Neural progenitor cell (in vitro differentiated cells): ENCODE data around the gene EXD3. TPM values are rescaled to one million over a fixed set of nuclear protein-coding genes. Genes with fewer than 3 reads are reported as not detected.
A peak's percentile ranks its signal among the peaks of the same experiment; 100 is the strongest.

ENCODE experiments used
- DNase-seq: peaks from one replicate; pipeline ENCODE4 v3.0.0-alpha.2; 2016; ENCODE audit warnings: low spot score
- H2AFZ ChIP-seq: fragments of 200-600 bp; sonication (generic); replicated peaks from 2 replicates; pipeline ENCODE4 v1.6.1; 2016; ENCODE audit warnings: antibody characterized with exemption
- H3F3A ChIP-seq: fragments of 200-600 bp; sonication (generic); 2 replicates; pipeline ENCODE4 v1.6.1; 2016; ENCODE audit warnings: antibody characterized with exemption, low read depth
- H3K27ac ChIP-seq: fragments of 200-600 bp; sonication (generic); 2 replicates; pipeline ENCODE4 v1.5.1; 2016; ENCODE audit warnings: mild to moderate bottlenecking
- H3K27me3 ChIP-seq: fragments of 200-600 bp; sonication (generic); 2 replicates; pipeline ENCODE4 v1.6.1; 2016; ENCODE audit warnings: mild to moderate bottlenecking, moderate library complexity
- H3K36me3 ChIP-seq: fragments of 200-600 bp; sonication (generic); 2 replicates; pipeline ENCODE4 v1.5.1; 2016
- H3K4me1 ChIP-seq: fragments of 200-600 bp; sonication (generic); 2 replicates; pipeline ENCODE4 v1.6.1; 2016; ENCODE audit warnings: mixed run types
- H3K4me2 ChIP-seq: fragments of 200-600 bp; sonication (generic); 2 replicates; pipeline ENCODE4 v1.6.1; 2016
- H3K4me3 ChIP-seq: fragments of 200-600 bp; sonication (generic); 2 replicates; pipeline ENCODE4 v1.5.1; 2016
- H3K79me2 ChIP-seq: fragments of 200-600 bp; sonication (generic); 2 replicates; pipeline ENCODE4 v1.6.1; 2016; ENCODE audit warnings: low read depth
- H3K9ac ChIP-seq: fragments of 200-600 bp; sonication (generic); 2 replicates; pipeline ENCODE4 v1.6.1; 2016
- H3K9me3 ChIP-seq: fragments of 200-600 bp; sonication (generic); 2 replicates; pipeline ENCODE4 v1.5.1; 2016; ENCODE audit warnings: low read depth
- H4K20me1 ChIP-seq: fragments of 200-600 bp; sonication (generic); 2 replicates; pipeline ENCODE4 v1.6.1; 2016; ENCODE audit warnings: low read depth
- H3K27ac Mint-ChIP-seq: 3 replicates; pipeline ENCODE4 v1.8.0; 2021; ENCODE audit warnings: mixed read lengths
- H3K27me3 Mint-ChIP-seq: 2 replicates; pipeline ENCODE4 v1.8.0; 2022; ENCODE audit warnings: low read depth, mild to moderate bottlenecking, inconsistent platforms, moderate library complexity, mixed read lengths; ENCODE audit not compliant: insufficient read depth
- H3K36me3 Mint-ChIP-seq: 3 replicates; pipeline ENCODE4 v1.8.0; 2021; ENCODE audit warnings: mixed read lengths
- H3K4me1 Mint-ChIP-seq: 3 replicates; pipeline ENCODE4 v1.8.0; 2021; ENCODE audit warnings: mixed read lengths
- H3K4me3 Mint-ChIP-seq: 3 replicates; pipeline ENCODE4 v1.8.0; 2021; ENCODE audit warnings: mild to moderate bottlenecking, moderate library complexity, mixed read lengths
- H3K9me3 Mint-ChIP-seq: 3 replicates; pipeline ENCODE4 v1.8.0; 2020; ENCODE audit warnings: mixed read lengths
- EZH2 ChIP-seq: fragments of 200-600 bp; sonication (generic); IDR thresholded peaks from 2 replicates; pipeline ENCODE4 v1.6.1; 2017; ENCODE audit warnings: antibody characterized with exemption, mild to moderate bottlenecking, moderate library complexity
- EZH2phosphoT487 ChIP-seq: fragments of 200-600 bp; sonication (generic); IDR thresholded peaks from 2 replicates; pipeline ENCODE4 v1.6.1; 2017; ENCODE audit warnings: antibody characterized with exemption
- total RNA-seq: library from RNA; depleted of rRNA; stranded (reverse); fragments of >200 nt; gene quantifications from 2 replicates; pipeline ENCODE4 v1.2.3, GENCODE V29; 2015; ENCODE audit warnings: low replicate concordance
- TF ChIP-seq, protein P1 (sequence below): fragments of 200-600 bp; sonication (generic); IDR thresholded peaks from 2 replicates; pipeline ENCODE4 v1.5.1; 2017; ENCODE audit warnings: antibody characterized with exemption, mild to moderate bottlenecking

Gene EXD3
- total RNA-seq, 1 donor from 2014 or later, result 4.7 TPM

GRCh38 chr9:137459152-137459600, 36.2 kb upstream of the EXD3 start, which contains the start of gene NSMF:
Gene NSMF, minus strand, starts transcription at chr9:137459334. Its CDS starts 232 bp downstream, at chr9:137459102.
- Mint-ChIP-seq H3K27me3 (peaks cover 2% of the 10 kb centered on the region), H3K4me1 (peaks cover 18% of the 10 kb centered on the region), H3K27ac (peak within 1 kb of the TSS; percentile 83), H3K4me3 (peak within 1 kb of the TSS; percentile 73), H3K9me3 (no peaks in the 10 kb centered on the region), H3K36me3 (peaks cover 2% of the 10 kb centered on the region)
- Histone ChIP-seq H3K9ac (peak within 1 kb of the TSS; percentile 23), H3K27ac (no peak within 1 kb of the TSS), H3K79me2 (peaks cover 7% of the 10 kb centered on the region), H4K20me1 (peaks cover 41% of the 10 kb centered on the region), H3K4me1 (peaks cover 18% of the 10 kb centered on the region), H3F3A (peaks cover 10% of the 10 kb centered on the region), H3K9me3 (no peaks in the 10 kb centered on the region), H3K4me2 (peak within 1 kb of the TSS; percentile 95), H3K36me3 (no peaks in the 10 kb centered on the region), H3K4me3 (peak within 1 kb of the TSS; percentile 86), H2AFZ (no peak within 1 kb of the TSS), H3K27me3 (peaks cover 48% of the 10 kb centered on the region)
- TF ChIP-seq, protein P1, sequence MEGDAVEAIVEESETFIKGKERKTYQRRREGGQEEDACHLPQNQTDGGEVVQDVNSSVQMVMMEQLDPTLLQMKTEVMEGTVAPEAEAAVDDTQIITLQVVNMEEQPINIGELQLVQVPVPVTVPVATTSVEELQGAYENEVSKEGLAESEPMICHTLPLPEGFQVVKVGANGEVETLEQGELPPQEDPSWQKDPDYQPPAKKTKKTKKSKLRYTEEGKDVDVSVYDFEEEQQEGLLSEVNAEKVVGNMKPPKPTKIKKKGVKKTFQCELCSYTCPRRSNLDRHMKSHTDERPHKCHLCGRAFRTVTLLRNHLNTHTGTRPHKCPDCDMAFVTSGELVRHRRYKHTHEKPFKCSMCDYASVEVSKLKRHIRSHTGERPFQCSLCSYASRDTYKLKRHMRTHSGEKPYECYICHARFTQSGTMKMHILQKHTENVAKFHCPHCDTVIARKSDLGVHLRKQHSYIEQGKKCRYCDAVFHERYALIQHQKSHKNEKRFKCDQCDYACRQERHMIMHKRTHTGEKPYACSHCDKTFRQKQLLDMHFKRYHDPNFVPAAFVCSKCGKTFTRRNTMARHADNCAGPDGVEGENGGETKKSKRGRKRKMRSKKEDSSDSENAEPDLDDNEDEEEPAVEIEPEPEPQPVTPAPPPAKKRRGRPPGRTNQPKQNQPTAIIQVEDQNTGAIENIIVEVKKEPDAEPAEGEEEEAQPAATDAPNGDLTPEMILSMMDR, result no peak
- no peak for TF ChIP-seq EZH2
- TF ChIP-seq EZH2phosphoT487, result no peak
- DNase-seq, result peak; percentile 98

DNA sequence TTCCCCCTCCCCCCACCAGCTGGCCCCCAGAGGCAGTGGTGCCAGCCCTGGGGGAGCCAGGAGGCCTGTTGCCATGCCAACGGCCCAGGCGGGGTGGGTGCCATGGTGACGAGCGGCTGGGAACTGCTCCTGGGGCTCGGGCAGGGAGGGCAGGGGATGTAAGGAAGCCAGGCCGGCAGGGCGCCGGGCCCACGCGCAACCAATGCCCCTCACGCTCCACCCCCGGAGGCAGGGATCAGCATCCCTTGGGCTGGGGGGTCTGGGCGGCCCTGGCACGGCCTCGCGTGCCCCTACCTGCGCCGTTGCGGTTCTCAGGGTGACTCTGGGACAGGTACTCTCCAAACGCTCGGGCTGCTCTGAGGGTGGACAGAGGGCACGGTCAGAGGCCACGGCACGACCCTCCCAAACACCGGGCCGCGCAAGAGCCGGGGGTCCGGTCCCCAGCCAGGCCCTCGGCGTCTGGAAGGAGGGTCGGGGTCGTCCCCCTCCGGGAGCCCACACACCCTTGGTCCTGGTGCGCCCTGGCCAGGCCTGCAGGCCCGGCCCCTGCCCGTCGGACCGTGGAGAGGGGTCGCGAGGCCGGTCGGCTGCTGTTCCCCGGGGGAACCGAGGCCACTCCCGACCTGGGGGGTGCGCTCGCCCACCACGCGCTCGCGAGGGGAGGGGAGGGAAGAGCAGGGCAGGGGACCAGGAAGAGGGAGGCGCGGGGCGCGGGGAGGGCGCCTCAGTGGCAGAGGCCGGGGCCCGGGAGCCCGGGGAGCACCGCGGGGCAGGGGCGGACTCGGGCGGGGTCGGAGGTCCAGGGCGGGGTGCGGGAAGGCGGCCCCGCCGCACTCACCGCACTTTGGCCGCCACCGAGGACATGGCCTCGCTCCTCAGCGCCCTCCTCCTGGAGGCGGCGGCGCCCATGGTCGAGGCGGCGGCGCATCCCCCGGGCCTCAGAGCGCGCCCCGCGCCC, 35.5 kb upstream of the EXD3 start:
- H3K4me2 ChIP-seq, result peak overlapping the region; percentile 95
- H3K27ac ChIP-seq, result no peak overlapping the region
- H3K9ac ChIP-seq, result peak overlapping the region; percentile 23
- H4K20me1 ChIP-seq, result peaks cover 42% of the 10 kb centered on the region
- H3K4me3 ChIP-seq, result peak overlapping the region; percentile 86
- no peak overlapping the region for H3K27ac Mint-ChIP-seq
- H3K36me3 Mint-ChIP-seq, result peaks cover 2% of the 10 kb centered on the region
- no peak overlapping the region for H2AFZ ChIP-seq
- peaks cover 18% of the 10 kb centered on the region for H3K4me1 Mint-ChIP-seq
- H3K36me3 ChIP-seq, result no peaks in the 10 kb centered on the region
- no peaks in the 10 kb centered on the region for H3K9me3 Mint-ChIP-seq
- DNase-seq, result peak; percentile 42
- peaks cover 21% of the 10 kb centered on the region for H3K4me1 ChIP-seq
- peaks cover 3% of the 10 kb centered on the region for H3K27me3 Mint-ChIP-seq
- TF ChIP-seq, protein P1, result no peak
- TF ChIP-seq EZH2, result peak; percentile 44
- peaks cover 48% of the 10 kb centered on the region for H3K27me3 ChIP-seq
- no peaks in the 10 kb centered on the region for H3K9me3 ChIP-seq
- peak overlapping the region; percentile 68 for H3K4me3 Mint-ChIP-seq
- H3F3A ChIP-seq, result peaks cover 14% of the 10 kb centered on the region
- H3K79me2 ChIP-seq, result peaks cover 7% of the 10 kb centered on the region

DNA sequence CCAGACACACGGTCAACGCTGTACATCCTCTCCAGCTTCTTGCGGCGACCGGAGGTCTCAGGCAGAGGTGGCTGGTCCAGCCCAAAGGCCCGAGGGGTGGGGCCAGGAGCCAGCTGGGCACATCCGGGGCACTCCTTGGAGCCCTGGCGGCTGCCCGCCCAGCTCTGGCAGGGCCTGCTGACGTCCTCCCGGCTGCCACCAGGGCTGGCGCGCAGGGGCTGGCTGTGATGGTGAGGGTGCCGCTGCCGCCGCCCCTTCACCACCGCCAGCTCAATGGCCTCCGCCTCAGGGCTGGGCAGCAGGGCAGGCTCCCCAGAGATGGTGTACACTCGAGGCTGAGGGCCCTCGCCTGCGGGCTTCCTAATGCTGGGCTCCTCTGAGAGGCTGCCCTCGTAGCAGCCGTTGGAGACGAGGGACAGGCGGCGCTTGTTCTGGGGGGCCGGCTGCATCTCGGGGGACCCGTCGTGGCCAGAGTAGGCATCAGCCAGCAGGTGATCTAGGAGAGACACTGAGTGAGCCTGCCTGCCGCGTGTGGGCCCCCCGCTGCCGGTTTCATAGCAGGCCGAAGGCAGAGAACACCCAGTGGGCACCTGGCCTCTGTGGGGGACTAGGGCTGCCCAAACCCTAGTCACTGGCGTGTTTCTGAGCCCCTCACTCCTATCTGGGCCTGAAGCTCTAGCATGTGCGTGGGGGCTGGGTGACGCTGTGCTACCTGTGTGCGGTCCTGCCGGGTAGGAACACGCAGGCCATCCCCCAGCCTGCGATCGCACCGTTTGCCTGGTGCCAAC, 34.6 kb upstream of the EXD3 start:
- H3K4me3 ChIP-seq, result peak overlapping the region; percentile 86
- DNase-seq, result no peak
- H2AFZ ChIP-seq, result no peak overlapping the region

More for the DNA sequence above, 34.6 kb upstream of the EXD3 start:
- no peaks in the 10 kb centered on the region for H3K9me3 ChIP-seq
- H3K79me2 ChIP-seq, result peaks cover 7% of the 10 kb centered on the region
- no peaks in the 10 kb centered on the region for H3K9me3 Mint-ChIP-seq
- peaks cover 40% of the 10 kb centered on the region for H3K27me3 ChIP-seq
- H4K20me1 ChIP-seq, result peaks cover 51% of the 10 kb centered on the region
- H3K4me1 ChIP-seq, result peaks cover 24% of the 10 kb centered on the region
- peak overlapping the region; percentile 95 for H3K4me2 ChIP-seq
- peaks cover 15% of the 10 kb centered on the region for H3F3A ChIP-seq
- H3K4me3 Mint-ChIP-seq, result peak overlapping the region; percentile 68
- peaks cover 2% of the 10 kb centered on the region for H3K36me3 Mint-ChIP-seq
- no peak overlapping the region for H3K27ac ChIP-seq
- TF ChIP-seq, protein P1, result no peak
- TF ChIP-seq EZH2phosphoT487 (no peak), EZH2 (no peak)
- H3K36me3 ChIP-seq, result no peaks in the 10 kb centered on the region
- H3K27ac Mint-ChIP-seq, result no peak overlapping the region
- peaks cover 3% of the 10 kb centered on the region for H3K27me3 Mint-ChIP-seq
- H3K9ac ChIP-seq, result no peak overlapping the region
- H3K4me1 Mint-ChIP-seq, result peaks cover 18% of the 10 kb centered on the region
